OCI-LY1 (cell line): ENCODE measurements around the gene OLFM4.

Experiments
- H2AFZ ChIP-seq: fragments of 200-600 bp; sonication (generic), shearing (Covaris generic); 2 replicates; pipeline ENCODE4 v1.6.0; 2014; ENCODE audit warnings: antibody characterized with exemption, mild to moderate bottlenecking, low read length
- H3F3A ChIP-seq: fragments of 200-600 bp; sonication (generic), shearing (Covaris generic); 2 replicates; pipeline ENCODE4 v1.6.0; 2014; ENCODE audit warnings: mild to moderate bottlenecking, antibody characterized with exemption, low read length, moderate library complexity; ENCODE audit not compliant: insufficient read depth
- H3K27ac ChIP-seq: fragments of 200-600 bp; sonication (generic); 2 replicates; pipeline ENCODE4 v1.5.1; 2014; ENCODE audit warnings: low read length, mixed run types, mild to moderate bottlenecking, low read depth; ENCODE audit not compliant: poor library complexity, severe bottlenecking
- H3K27me3 ChIP-seq: fragments of 200-600 bp; sonication (generic); 2 replicates; pipeline ENCODE4 v1.6.0; 2014; ENCODE audit warnings: antibody characterized with exemption, mild to moderate bottlenecking, low read length, moderate library complexity; ENCODE audit not compliant: insufficient read depth
- H3K36me3 ChIP-seq: fragments of 200-600 bp; sonication (generic); 2 replicates; pipeline ENCODE4 v1.6.1; 2014; ENCODE audit warnings: mild to moderate bottlenecking, antibody characterized with exemption, low read length, moderate library complexity, mixed read lengths; ENCODE audit not compliant: insufficient read depth
- H3K4me1 ChIP-seq: fragments of 200-600 bp; sonication (generic); 2 replicates; pipeline ENCODE4 v1.5.1; 2014; ENCODE audit warnings: mild to moderate bottlenecking, low read length, moderate library complexity; ENCODE audit not compliant: insufficient read depth, severe bottlenecking
- H3K4me2 ChIP-seq: fragments of 200-600 bp; sonication (generic), shearing (Covaris generic); 2 replicates; pipeline ENCODE4 v1.6.1; 2014; ENCODE audit warnings: low read length
- H3K4me3 ChIP-seq: fragments of 200-600 bp; sonication (generic); 2 replicates; pipeline ENCODE4 v1.5.1; 2014; ENCODE audit warnings: low read length, low read depth, mild to moderate bottlenecking, mixed read lengths; ENCODE audit not compliant: poor library complexity, severe bottlenecking
- H3K79me2 ChIP-seq: fragments of 200-600 bp; shearing (Covaris generic); 2 replicates; pipeline ENCODE4 v1.6.1; 2016; ENCODE audit warnings: mixed run types, low read length, mixed read lengths; ENCODE audit not compliant: insufficient read depth
- H3K9ac ChIP-seq: fragments of 200-600 bp; sonication (generic), shearing (Covaris generic); 2 replicates; pipeline ENCODE4 v1.6.1; 2014; ENCODE audit warnings: mild to moderate bottlenecking, low read length, mixed read lengths
- H3K9me2 ChIP-seq: fragments of 200-600 bp; sonication (generic), shearing (Covaris generic); 2 replicates; pipeline ENCODE4 v1.6.1; 2014; ENCODE audit warnings: low read depth, mild to moderate bottlenecking, low read length, mixed read lengths
- H3K9me3 ChIP-seq: fragments of 200-600 bp; shearing (Covaris generic); 2 replicates; pipeline ENCODE4 v1.6.1; 2014; ENCODE audit warnings: low read length, mixed read lengths
- H4K20me1 ChIP-seq: fragments of 200-600 bp; sonication (generic), shearing (Covaris generic); 2 replicates; pipeline ENCODE4 v1.6.0; 2016; ENCODE audit warnings: mild to moderate bottlenecking, low read length; ENCODE audit not compliant: insufficient read depth
- EZH2 ChIP-seq: fragments of 200-600 bp; sonication (generic), shearing (Covaris generic); IDR thresholded peaks from 2 replicates; pipeline ENCODE4 v1.8.0; 2017; ENCODE audit warnings: borderline replicate concordance, mixed run types, mild to moderate bottlenecking, antibody characterized with exemption, low read length, moderate library complexity, mixed read lengths
- TF ChIP-seq, protein P1 (sequence below): fragments of 200-600 bp; sonication (generic), shearing (Covaris generic); IDR thresholded peaks from 2 replicates; pipeline ENCODE4 v1.5.1; 2017; ENCODE audit warnings: mild to moderate bottlenecking, antibody characterized with exemption, low read length, moderate library complexity, mixed read lengths

Gene OLFM4

DNA sequence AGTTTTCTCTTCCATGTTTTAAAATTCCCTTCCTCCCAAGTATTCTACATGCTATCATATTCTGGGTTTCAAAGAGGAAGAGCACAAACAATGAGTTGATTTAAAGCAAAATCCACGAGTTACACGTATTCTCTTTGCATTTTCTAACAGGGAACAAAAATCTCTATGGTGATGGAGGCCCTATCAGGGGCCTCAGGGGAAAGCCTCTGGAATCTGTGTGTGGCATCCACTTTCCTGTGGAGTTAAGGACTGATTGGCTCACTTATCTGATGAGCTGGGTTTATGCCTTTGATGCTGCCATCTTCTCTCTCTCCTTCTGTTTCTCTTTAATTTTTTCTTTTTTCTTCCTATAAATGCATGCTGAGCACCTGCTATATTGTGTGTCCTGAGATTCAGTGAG is 14.8 kb downstream of the OLFM4 start:
- Histone ChIP-seq H3F3A (no peaks in the 10 kb centered on the region), H3K9ac (no peak overlapping the region), H3K4me1 (no peaks in the 10 kb centered on the region), H2AFZ (no peak overlapping the region), H3K27me3 (0 out of 2 replicates have a peak, but pooled peaks cover 5% of the 10 kb centered on the region), H3K27ac (no peak overlapping the region), H3K9me3 (no peaks in the 10 kb centered on the region), H3K4me3 (no peak overlapping the region), H3K4me2 (no peak overlapping the region), H3K79me2 (no peaks in the 10 kb centered on the region), H3K36me3 (no peaks in the 10 kb centered on the region), H4K20me1 (no peaks in the 10 kb centered on the region), H3K9me2 (no peaks in the 10 kb centered on the region)
- TF ChIP-seq, protein P1, sequence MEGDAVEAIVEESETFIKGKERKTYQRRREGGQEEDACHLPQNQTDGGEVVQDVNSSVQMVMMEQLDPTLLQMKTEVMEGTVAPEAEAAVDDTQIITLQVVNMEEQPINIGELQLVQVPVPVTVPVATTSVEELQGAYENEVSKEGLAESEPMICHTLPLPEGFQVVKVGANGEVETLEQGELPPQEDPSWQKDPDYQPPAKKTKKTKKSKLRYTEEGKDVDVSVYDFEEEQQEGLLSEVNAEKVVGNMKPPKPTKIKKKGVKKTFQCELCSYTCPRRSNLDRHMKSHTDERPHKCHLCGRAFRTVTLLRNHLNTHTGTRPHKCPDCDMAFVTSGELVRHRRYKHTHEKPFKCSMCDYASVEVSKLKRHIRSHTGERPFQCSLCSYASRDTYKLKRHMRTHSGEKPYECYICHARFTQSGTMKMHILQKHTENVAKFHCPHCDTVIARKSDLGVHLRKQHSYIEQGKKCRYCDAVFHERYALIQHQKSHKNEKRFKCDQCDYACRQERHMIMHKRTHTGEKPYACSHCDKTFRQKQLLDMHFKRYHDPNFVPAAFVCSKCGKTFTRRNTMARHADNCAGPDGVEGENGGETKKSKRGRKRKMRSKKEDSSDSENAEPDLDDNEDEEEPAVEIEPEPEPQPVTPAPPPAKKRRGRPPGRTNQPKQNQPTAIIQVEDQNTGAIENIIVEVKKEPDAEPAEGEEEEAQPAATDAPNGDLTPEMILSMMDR: no peak
- TF ChIP-seq EZH2: no peak

DNA sequence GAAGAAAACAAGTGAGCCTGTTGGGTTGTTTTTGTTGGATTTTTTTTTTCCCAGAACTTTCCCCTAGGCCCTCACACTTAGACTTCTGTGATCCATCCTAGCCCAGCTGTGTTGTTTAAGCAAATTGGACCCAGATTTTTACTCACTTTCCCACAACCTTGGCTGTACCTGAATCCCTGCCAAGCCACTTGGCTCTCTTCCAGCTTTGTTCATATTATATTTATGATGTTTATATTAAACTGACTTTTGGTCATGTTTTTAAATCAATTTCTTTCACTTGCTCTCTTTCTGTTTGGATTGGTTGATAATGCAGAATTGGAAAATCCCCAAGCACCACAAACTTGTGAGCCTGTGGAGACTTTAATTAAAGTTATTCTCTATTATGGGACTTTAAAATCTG is 16.6 kb downstream of the OLFM4 start:
- Histone ChIP-seq H3F3A (no peaks in the 10 kb centered on the region), H3K4me3 (no peak overlapping the region), H4K20me1 (no peaks in the 10 kb centered on the region), H3K9me2 (no peaks in the 10 kb centered on the region), H3K27me3 (no peaks in the 10 kb centered on the region), H3K79me2 (no peaks in the 10 kb centered on the region), H3K27ac (no peak overlapping the region), H3K36me3 (no peaks in the 10 kb centered on the region), H3K9me3 (no peaks in the 10 kb centered on the region), H3K4me1 (no peaks in the 10 kb centered on the region), H2AFZ (no peak overlapping the region), H3K4me2 (no peak overlapping the region), H3K9ac (no peak overlapping the region)
- TF ChIP-seq, protein P1: no peak
- no peak for TF ChIP-seq EZH2

GRCh38 chr13:53048880-53049279 is 20.3 kb downstream of the OLFM4 start:
- Histone ChIP-seq H3K9ac (no peak overlapping the region), H4K20me1 (no peaks in the 10 kb centered on the region), H3K27me3 (no peaks in the 10 kb centered on the region), H3K27ac (no peak overlapping the region), H3F3A (no peaks in the 10 kb centered on the region), H3K9me3 (no peaks in the 10 kb centered on the region), H3K79me2 (no peaks in the 10 kb centered on the region), H3K4me2 (no peak overlapping the region), H3K36me3 (no peaks in the 10 kb centered on the region), H3K4me3 (no peak overlapping the region), H2AFZ (no peak overlapping the region), H3K9me2 (no peaks in the 10 kb centered on the region), H3K4me1 (no peaks in the 10 kb centered on the region)
- TF ChIP-seq, protein P1: no peak
- no peak for TF ChIP-seq EZH2
